HEK293 (cell line): Measurements from ENCODE around the gene EBF3.

Source experiments
- CTCF ChIA-PET: fragments of 350-600 bp; formaldehyde crosslinking; extraction: SDS; loops from one replicate; lab custom pipeline; 2021; ENCODE audit warnings: antibody characterized with exemption; lab: Yijun Ruan, JAX
- POLR2A ChIA-PET: fragments of 300-600 bp; formaldehyde crosslinking; extraction: SDS; loops from one replicate; lab custom pipeline; 2020; ENCODE audit warnings: antibody characterized with exemption, inconsistent platforms; lab: Yijun Ruan, JAX
- H3K27ac ChIP-seq: fragments of 200-500 bp; sonication (Bioruptor generic); 2 replicates; pipeline ENCODE4 v1.5.1; 2014; ENCODE audit warnings: low read depth, low read length, control low read depth, inconsistent platforms; ENCODE audit errors: extremely low read depth
- H3K36me3 ChIP-seq, 2 experiments: fragments of 200-500 bp in 1 of 2; sonication (Bioruptor generic) in 1 of 2; 1 replicate in 1 of 2; 2 replicates in 1 of 2; pipeline ENCODE4 v1.5.1; 2014 to 2017; ENCODE audit warnings: inconsistent platforms in 2 of 2, low read length in 2 of 2; ENCODE audit not compliant: control insufficient read depth in 2 of 2, insufficient read depth in 1 of 2
- H3K4me1 ChIP-seq: fragments of 200-500 bp; sonication (Bioruptor generic); 2 replicates; pipeline ENCODE4 v1.5.1; 2014; ENCODE audit warnings: mild to moderate bottlenecking, low read length, inconsistent platforms; ENCODE audit not compliant: control insufficient read depth, insufficient read depth
- H3K4me3 ChIP-seq: 2 replicates; pipeline ENCODE4 v1.5.1; 2011; ENCODE audit warnings: low read depth, mild to moderate bottlenecking, control low read depth, low read length, moderate library complexity
- H3K9me3 ChIP-seq: fragments of 200-500 bp; sonication (Bioruptor generic); 2 replicates; pipeline ENCODE4 v1.5.1; 2014; ENCODE audit warnings: low read depth, low read length, inconsistent platforms; ENCODE audit not compliant: control insufficient read depth, insufficient read depth
- CTCF ChIP-seq: fragments of 450-650 bp; formaldehyde crosslinking; IDR thresholded peaks from 2 replicates; pipeline ENCODE4 v1.5.1; 2016; ENCODE audit warnings: missing biosample characterization, missing genetic modification characterization
- GLIS2 ChIP-seq: fragments of 450-650 bp; formaldehyde crosslinking; IDR thresholded peaks from 2 replicates; pipeline ENCODE4 v1.5.1; 2016; ENCODE audit warnings: missing biosample characterization, missing genetic modification characterization
- HOXA7 ChIP-seq: sonication (generic); formaldehyde crosslinking; IDR thresholded peaks from 2 replicates; pipeline ENCODE4 v1.8.1; 2022; ENCODE audit warnings: missing genetic modification reagents, borderline replicate concordance
- HOXD13 ChIP-seq: sonication (generic); formaldehyde crosslinking; IDR thresholded peaks from 2 replicates; pipeline ENCODE4 v1.8.0; 2022; ENCODE audit warnings: missing genetic modification reagents, borderline replicate concordance
- IKZF3 ChIP-seq: fragments of 450-650 bp; IDR thresholded peaks from 2 replicates; pipeline ENCODE4 v1.5.0; 2018; ENCODE audit warnings: missing biosample characterization, mild to moderate bottlenecking, missing genetic modification characterization, moderate library complexity
- MZF1 ChIP-seq: fragments of 450-650 bp; formaldehyde crosslinking; IDR thresholded peaks from 2 replicates; pipeline ENCODE4 v1.5.1; 2017; ENCODE audit warnings: missing biosample characterization, missing genetic modification characterization, borderline replicate concordance
- PRDM2 ChIP-seq: fragments of 450-650 bp; formaldehyde crosslinking; IDR thresholded peaks from 2 replicates; pipeline ENCODE4 v1.5.1; 2016; ENCODE audit warnings: missing biosample characterization, missing genetic modification characterization, borderline replicate concordance
- YY2 ChIP-seq: fragments of 450-650 bp; formaldehyde crosslinking; IDR thresholded peaks from 2 replicates; pipeline ENCODE4 v1.5.1; 2016; ENCODE audit warnings: missing biosample characterization, missing genetic modification characterization
- ZBTB48 ChIP-seq: fragments of 450-650 bp; formaldehyde crosslinking; IDR thresholded peaks from 2 replicates; pipeline ENCODE4 v1.5.1; 2016; ENCODE audit warnings: missing biosample characterization, missing genetic modification characterization
- ZFP3 ChIP-seq: fragments of 450-650 bp; formaldehyde crosslinking; IDR thresholded peaks from 2 replicates; pipeline ENCODE4 v1.5.1; 2016; ENCODE audit warnings: low read depth, missing biosample characterization, missing genetic modification characterization
- ZFP41 ChIP-seq: fragments of 450-650 bp; formaldehyde crosslinking; IDR thresholded peaks from 2 replicates; pipeline ENCODE4 v1.5.1; 2016; ENCODE audit warnings: missing biosample characterization, missing genetic modification characterization, borderline replicate concordance
- ZNF114 ChIP-seq: fragments of 450-650 bp; formaldehyde crosslinking; IDR thresholded peaks from 2 replicates; pipeline ENCODE4 v1.5.0; 2017; ENCODE audit warnings: missing biosample characterization, missing genetic modification characterization
- ZNF133 ChIP-seq: fragments of 450-650 bp; formaldehyde crosslinking; IDR thresholded peaks from 2 replicates; pipeline ENCODE4 v1.5.1; 2016; ENCODE audit warnings: missing biosample characterization, missing genetic modification characterization
- ZNF138 ChIP-seq: fragments of 450-650 bp; formaldehyde crosslinking; IDR thresholded peaks from 2 replicates; pipeline ENCODE4 v1.5.1; 2016; ENCODE audit warnings: missing biosample characterization, missing genetic modification characterization, borderline replicate concordance
- ZNF146 ChIP-seq: fragments of 450-650 bp; formaldehyde crosslinking; IDR thresholded peaks from 2 replicates; pipeline ENCODE4 v1.5.1; 2016; ENCODE audit warnings: missing biosample characterization, missing genetic modification characterization
- ZNF169 ChIP-seq: fragments of 450-650 bp; formaldehyde crosslinking; IDR thresholded peaks from 2 replicates; pipeline ENCODE4 v1.5.1; 2016; ENCODE audit warnings: missing biosample characterization, missing genetic modification characterization
- ZNF174 ChIP-seq: fragments of 450-650 bp; formaldehyde crosslinking; IDR thresholded peaks from 2 replicates; pipeline ENCODE4 v1.5.0; 2017; ENCODE audit warnings: missing biosample characterization, mild to moderate bottlenecking, missing genetic modification characterization
- ZNF18 ChIP-seq: fragments of 450-650 bp; formaldehyde crosslinking; IDR thresholded peaks from 2 replicates; pipeline ENCODE4 v1.5.1; 2016; ENCODE audit warnings: missing biosample characterization, missing genetic modification characterization
- ZNF366 ChIP-seq: fragments of 450-650 bp; formaldehyde crosslinking; conservative IDR thresholded peaks from 2 replicates; pipeline ENCODE4 v1.5.1; 2016; ENCODE audit warnings: missing biosample characterization, missing genetic modification characterization
- ZNF37A ChIP-seq: fragments of 450-650 bp; IDR thresholded peaks from 2 replicates; pipeline ENCODE4 v1.5.1; 2018; ENCODE audit warnings: missing biosample characterization, missing genetic modification characterization
- ZNF394 ChIP-seq: fragments of 450-650 bp; formaldehyde crosslinking; IDR thresholded peaks from 2 replicates; pipeline ENCODE4 v1.5.1; 2016; ENCODE audit warnings: missing biosample characterization, missing genetic modification characterization, mild to moderate bottlenecking, moderate library complexity, borderline replicate concordance
- ZNF623 ChIP-seq: fragments of 450-650 bp; formaldehyde crosslinking; IDR thresholded peaks from 2 replicates; pipeline ENCODE4 v1.5.1; 2016; ENCODE audit warnings: missing biosample characterization, missing genetic modification characterization
- ZNF626 ChIP-seq: fragments of 450-650 bp; sonication (Bioruptor Pico); formaldehyde crosslinking; IDR thresholded peaks from 2 replicates; pipeline ENCODE4 v1.5.1; 2018; ENCODE audit warnings: missing biosample characterization, missing genetic modification characterization, inconsistent platforms
- ZNF670 ChIP-seq: fragments of 450-650 bp; formaldehyde crosslinking; IDR thresholded peaks from 2 replicates; pipeline ENCODE4 v1.5.1; 2016; ENCODE audit warnings: missing biosample characterization, missing genetic modification characterization, low read depth
- ZNF677 ChIP-seq: fragments of 450-650 bp; IDR thresholded peaks from 2 replicates; pipeline ENCODE4 v1.5.0; 2018; ENCODE audit warnings: missing biosample characterization, mild to moderate bottlenecking, missing genetic modification characterization, moderate library complexity
- ZNF707 ChIP-seq: fragments of 450-650 bp; formaldehyde crosslinking; IDR thresholded peaks from 2 replicates; pipeline ENCODE4 v1.5.1; 2016; ENCODE audit warnings: missing biosample characterization, missing genetic modification characterization
- ZSCAN18 ChIP-seq: fragments of 450-650 bp; formaldehyde crosslinking; IDR thresholded peaks from 2 replicates; pipeline ENCODE4 v1.5.1; 2016; ENCODE audit warnings: missing biosample characterization, missing genetic modification characterization
- ZSCAN30 ChIP-seq: fragments of 450-650 bp; IDR thresholded peaks from 2 replicates; pipeline ENCODE4 v1.5.1; 2018; ENCODE audit warnings: missing biosample characterization, mild to moderate bottlenecking, missing genetic modification characterization, moderate library complexity

EBF3 gene

GRCh38 chr10:129793996-129794395, 170.1 kb downstream of the EBF3 start:
- Histone ChIP-seq H3K4me1 (peaks cover 4% of the 10 kb centered on the region), H3K36me3 (no peaks in the 10 kb centered on the region), H3K4me3 (no peak overlapping the region), H3K27ac (no peak overlapping the region), H3K9me3 (no peaks in the 10 kb centered on the region)
- POLR2A ChIA-PET: no interaction called here
- CTCF ChIA-PET: interaction anchor here (0.6 kb wide), 1 partner anchor 149 kb away, joined by 4 read pairs; no protein-coding TSS in a partner anchor
- TF ChIP-seq MZF1 (tag by site-specific recombination): no peak
- TF ChIP-seq ZNF394 (tag by site-specific recombination): no peak
- TF ChIP-seq ZNF138 (tag by site-specific recombination): no peak
- no peak for TF ChIP-seq HOXA7 (CRISPR knock-in tag)
- TF ChIP-seq ZNF677 (tag by site-specific recombination): no peak
- no peak for TF ChIP-seq CTCF (tag by site-specific recombination)
- no peak for TF ChIP-seq ZNF146 (tag by site-specific recombination)
- no peak for TF ChIP-seq ZSCAN30 (tag by site-specific recombination)
- no peak for TF ChIP-seq YY2 (tag by site-specific recombination)
- no peak for TF ChIP-seq ZNF174
- no peak for TF ChIP-seq ZNF133
- no peak for TF ChIP-seq ZNF114
- TF ChIP-seq ZNF623 (tag by site-specific recombination): no peak
- no peak for TF ChIP-seq ZNF37A (tag by site-specific recombination)
- no peak for TF ChIP-seq ZFP3 (tag by site-specific recombination)
- no peak for TF ChIP-seq ZNF670
- no peak for TF ChIP-seq ZNF169 (tag by site-specific recombination)
- TF ChIP-seq HOXD13: no peak
- TF ChIP-seq ZNF18 (tag by site-specific recombination): no peak
- TF ChIP-seq ZSCAN18 (tag by site-specific recombination): no peak

- H3K9me3 ChIP-seq: no peaks in the 10 kb centered on the region
- no peaks in the 10 kb centered on the region for H3K36me3 ChIP-seq
- H3K4me3 ChIP-seq: no peak overlapping the region
- H3K27ac ChIP-seq: no peak overlapping the region
- H3K4me1 ChIP-seq: peaks cover 4% of the 10 kb centered on the region
- ChIA-PET POLR2A (no interaction called here), CTCF (interaction anchor here (0.6 kb wide), 1 partner anchor 149 kb away, joined by 4 read pairs; no protein-coding TSS in a partner anchor)
- no peak for TF ChIP-seq IKZF3 (tag by site-specific recombination)
- no peak for TF ChIP-seq ZBTB48 (tag by site-specific recombination)
- no peak for TF ChIP-seq ZNF623 (tag by site-specific recombination)
- TF ChIP-seq ZNF626: no peak
- no peak for TF ChIP-seq PRDM2
- no peak for TF ChIP-seq ZNF707
- TF ChIP-seq GLIS2: no peak
- no peak for TF ChIP-seq ZNF366 (tag by site-specific recombination)
- no peak for TF ChIP-seq ZFP41
Observed at GRCh38 chr10:129793479-129793878, 170.6 kb downstream of the EBF3 start.
